CD4-positive, alpha-beta T cell (primary cell): ENCODE measurements around the gene EFEMP1. TPM values are rescaled to one million over a fixed set of nuclear protein-coding genes. Genes with fewer than 3 reads are reported as not detected.
"Not testable (repeated sequence)": the region's sequence is repeated elsewhere in the genome, so short reads cannot be mapped to it uniquely, and the experiment has no call there.

Source experiments
- ATAC-seq: fragments of 200-7000 bp; cut with Tn5 transposase; one replicate; pipeline ENCODE4 v1.10.0; 2022; ENCODE audit warnings: mild to moderate bottlenecking; ENCODE audit not compliant: poor library complexity
- CTCF ChIA-PET: fragments of 350-600 bp; sonication (Branson Sonifier 250); formaldehyde crosslinking; loops from one replicate; lab custom pipeline; 2021; ENCODE audit warnings: antibody characterized with exemption, inconsistent platforms; lab: Charles Lee
- POLR2A ChIA-PET: fragments of 350-600 bp; sonication (Branson Sonifier 250); formaldehyde crosslinking; loops from one replicate; lab custom pipeline; 2021; ENCODE audit warnings: antibody characterized with exemption, inconsistent platforms; lab: Charles Lee
- DNase-seq, 14 experiments: peaks; one replicate each; pipeline ENCODE4 v3.0.0-alpha.2; 2013 to 2020; ENCODE audit warnings: mixed read lengths in 2 of 14
- H3K27ac ChIP-seq, 2 donors: one replicate each; pipeline versions ENCODE4 v1.5.1 to v1.7.0; 2013; ENCODE audit warnings: low read length in 2 of 2, low read depth in 1 of 2, mild to moderate bottlenecking in 1 of 2
- H3K27me3 ChIP-seq, 2 experiments: 1 replicate in 1 of 2; 2 replicates in 1 of 2; pipeline versions ENCODE4 v1.6.1 to v1.7.0; 2013; ENCODE audit warnings: low read length in 2 of 2, control low read depth in 1 of 2, mild to moderate bottlenecking in 1 of 2, moderate library complexity in 1 of 2; ENCODE audit not compliant: insufficient read depth in 2 of 2, control insufficient read depth in 1 of 2
- H3K36me3 ChIP-seq: one replicate; pipeline ENCODE4 v1.6.1; 2013; ENCODE audit warnings: low read length, control low read depth; ENCODE audit not compliant: insufficient read depth
- H3K4me1 ChIP-seq: one replicate; pipeline ENCODE4 v1.6.1; 2013; ENCODE audit warnings: low read length, control low read depth; ENCODE audit not compliant: insufficient read depth
- H3K4me3 ChIP-seq: one replicate; pipeline ENCODE4 v1.5.1; 2013; ENCODE audit warnings: mild to moderate bottlenecking, low read length, moderate library complexity
- H3K9me3 ChIP-seq, 2 experiments: 1 replicate in 1 of 2; 2 replicates in 1 of 2; pipeline versions ENCODE4 v1.6.1 to v1.7.0; 2013; ENCODE audit warnings: low read length in 2 of 2, mild to moderate bottlenecking in 2 of 2, control low read depth in 1 of 2, moderate library complexity in 1 of 2; ENCODE audit not compliant: control insufficient read depth in 1 of 2, insufficient read depth in 1 of 2
- H3K27ac Mint-ChIP-seq: one replicate; pipeline ENCODE4 v1.8.0; 2020; ENCODE audit warnings: mixed read lengths
- H3K27me3 Mint-ChIP-seq: one replicate; pipeline ENCODE4 v1.8.0; 2021; ENCODE audit warnings: mixed read lengths
- H3K36me3 Mint-ChIP-seq: one replicate; pipeline ENCODE4 v1.8.0; 2021; ENCODE audit warnings: low read depth, mixed read lengths
- H3K4me1 Mint-ChIP-seq: one replicate; pipeline ENCODE4 v1.8.0; 2021; ENCODE audit warnings: low read depth, mixed read lengths
- H3K4me3 Mint-ChIP-seq: one replicate; pipeline ENCODE4 v1.8.0; 2020; ENCODE audit warnings: mild to moderate bottlenecking, mixed read lengths
- H3K9me3 Mint-ChIP-seq: one replicate; pipeline ENCODE4 v1.8.0; 2020; ENCODE audit warnings: mixed read lengths
- CTCF ChIP-seq: fragments of 200-600 bp; IDR thresholded peaks from one replicate; pipeline ENCODE4 v1.8.0; 2022; ENCODE audit warnings: antibody characterized with exemption, mild to moderate bottlenecking
- intact Hi-C, 2 experiments: fragments of 100-400 bp; cut with DNase I in 1 of 2; cut with micrococcal nuclease in 1 of 2; formaldehyde crosslinking; loops; one replicate each; pipeline versions ENCODE4 v1.15.1 to v1.9.0; 2023 to 2025; cut with DNase I, micrococcal nuclease
- total RNA-seq, 174 experiments: library from RNA in 2 of 174; stranded (reverse) in 2 of 174; gene quantifications; one replicate each; pipeline ENCODE4 v1.2.3 and lab custom pipeline; 2021 to 2026

EFEMP1 gene
- total RNA-seq, 2 experiments from 2014 or later, result not detected

- no peak overlapping the region for H3K27ac Mint-ChIP-seq
- ChIA-PET POLR2A (no interaction called here), CTCF (no interaction called here)
These were observed 95.7 kb downstream of the EFEMP1 start for GRCh38 chr2:55827855-55828254.

GRCh38 chr2:55827428-55827827 is 96.2 kb downstream of the EFEMP1 start:
- CTCF ChIA-PET, H3K27me3 Mint-ChIP-seq, DNase-seq, H3K27ac Mint-ChIP-seq, ATAC-seq, H3K36me3 Mint-ChIP-seq, H3K27ac ChIP-seq, H3K4me3 ChIP-seq, H3K36me3 ChIP-seq, H3K27me3 ChIP-seq, H3K4me1 ChIP-seq, intact Hi-C loops, H3K4me3 Mint-ChIP-seq, H3K9me3 Mint-ChIP-seq, H3K4me1 Mint-ChIP-seq, POLR2A ChIA-PET: not testable (repeated sequence)
- H3K9me3 ChIP-seq, result peaks cover 0 to 29% of the 10 kb centered on the region in 2 experiments

More at GRCh38 chr2:55827855-55828254, 95.7 kb downstream of the EFEMP1 start:
- no peaks in the 10 kb centered on the region for H3K4me1 ChIP-seq
- H3K9me3 ChIP-seq, result peaks cover 0 to 29% of the 10 kb centered on the region in 2 experiments
- Mint-ChIP-seq H3K9me3 (peaks cover 6% of the 10 kb centered on the region), H3K36me3 (no peaks in the 10 kb centered on the region), H3K4me1 (no peaks in the 10 kb centered on the region), H3K4me3 (no peak overlapping the region), H3K27me3 (no peaks in the 10 kb centered on the region)
- ATAC-seq, result no peak
- H3K27ac ChIP-seq, result no peak overlapping the region
- no peak for TF ChIP-seq CTCF
- no peaks in the 10 kb centered on the region for H3K27me3 ChIP-seq
- DNase-seq, result no peak
- no peak overlapping the region for H3K4me3 ChIP-seq
- H3K36me3 ChIP-seq, result no peaks in the 10 kb centered on the region
- intact Hi-C loops, result no loop called here

GRCh38 chr2:55826246-55826645 is 97.3 kb downstream of the EFEMP1 start:
- Histone ChIP-seq H3K4me3 (no peak overlapping the region), H3K9me3 (peaks cover 0 to 29% of the 10 kb centered on the region in 2 experiments), H3K4me1 (no peaks in the 10 kb centered on the region), H3K27ac (no peak overlapping the region), H3K27me3 (no peaks in the 10 kb centered on the region), H3K36me3 (no peaks in the 10 kb centered on the region)
- no peak for ATAC-seq
- H3K9me3 Mint-ChIP-seq, result peaks cover 4% of the 10 kb centered on the region
- no peak for DNase-seq
- no peak for TF ChIP-seq CTCF
- H3K4me1 Mint-ChIP-seq, result no peaks in the 10 kb centered on the region
- ChIA-PET CTCF (no interaction called here), POLR2A (no interaction called here)
- no peaks in the 10 kb centered on the region for H3K36me3 Mint-ChIP-seq
- H3K27ac Mint-ChIP-seq, result no peak overlapping the region
- no peak overlapping the region for H3K4me3 Mint-ChIP-seq
- H3K27me3 Mint-ChIP-seq, result no peaks in the 10 kb centered on the region
- intact Hi-C loops, result no loop called here

- no peak for TF ChIP-seq CTCF
- ChIA-PET CTCF (no interaction called here), POLR2A (no interaction called here)
- H3K27me3 Mint-ChIP-seq, result no peaks in the 10 kb centered on the region
- no peak overlapping the region for H3K4me3 Mint-ChIP-seq
- Histone ChIP-seq H3K4me3 (no peak overlapping the region), H3K27me3 (no peaks in the 10 kb centered on the region), H3K36me3 (no peaks in the 10 kb centered on the region), H3K9me3 (peaks cover 0 to 29% of the 10 kb centered on the region in 2 experiments), H3K4me1 (no peaks in the 10 kb centered on the region), H3K27ac (no peak overlapping the region)
- DNase-seq (no peak), ATAC-seq (no peak)
- no peak overlapping the region for H3K27ac Mint-ChIP-seq
- H3K9me3 Mint-ChIP-seq, result no peaks in the 10 kb centered on the region
- no peaks in the 10 kb centered on the region for H3K4me1 Mint-ChIP-seq
- intact Hi-C loops, result no loop called here
- H3K36me3 Mint-ChIP-seq, result no peaks in the 10 kb centered on the region
These were observed 99.0 kb downstream of the EFEMP1 start for GRCh38 chr2:55824551-55825096.
